Eye (tissue), 1 donor: Measurements from ENCODE around the gene MROH2A.

Experiments used
- DNase-seq: peaks from one replicate; pipeline ENCODE4 v3.0.0-alpha.2; 2015

The MROH2A gene

GRCh38 chr2:233800208-233800607 is 22.1 kb downstream of the MROH2A start:
- no peak for DNase-seq

GRCh38 chr2:233801357-233802131 is 23.4 kb downstream of the MROH2A start:
- no peak for DNase-seq

GRCh38 chr2:233802132-233802815 is 24.1 kb downstream of the MROH2A start:
- DNase-seq = no peak

- DNase-seq = no peak
These were observed 25.3 kb downstream of the MROH2A start for GRCh38 chr2:233803292-233803911.

- DNase-seq = no peak
These were observed 25.9 kb downstream of the MROH2A start for GRCh38 chr2:233803994-233804393.

GRCh38 chr2:233807215-233807865 is 29.2 kb downstream of the MROH2A start:
- no peak for DNase-seq

- no peak for DNase-seq
These were observed 30.1 kb downstream of the MROH2A start for GRCh38 chr2:233807966-233808935.

GRCh38 chr2:233810385-233810784 is 32.3 kb downstream of the MROH2A start:
- DNase-seq = no peak

- no peak for DNase-seq
These were observed 33.0 kb downstream of the MROH2A start for GRCh38 chr2:233811087-233811486.

GRCh38 chr2:233811732-233812131 is 33.6 kb downstream of the MROH2A start:
- no peak for DNase-seq

GRCh38 chr2:233813236-233814055 is 35.3 kb downstream of the MROH2A start:
- DNase-seq = peak; percentile 9

- DNase-seq = no peak
These were observed 36.1 kb downstream of the MROH2A start for GRCh38 chr2:233814056-233814835.

GRCh38 chr2:233815861-233816260 is 37.7 kb downstream of the MROH2A start:
- DNase-seq = no peak

- DNase-seq = no peak
These were observed 38.2 kb downstream of the MROH2A start for GRCh38 chr2:233816334-233816733.

- no peak for DNase-seq
These were observed 38.6 kb downstream of the MROH2A start for GRCh38 chr2:233816771-233817170.

- DNase-seq = no peak
These were observed 39.3 kb downstream of the MROH2A start for GRCh38 chr2:233817361-233817911.

- no peak for DNase-seq
These were observed 40.0 kb downstream of the MROH2A start for GRCh38 chr2:233817995-233818638.

GRCh38 chr2:233818639-233819621 is 40.8 kb downstream of the MROH2A start:
- no peak for DNase-seq
